MCF 10A (cell line): ENCODE measurements around the gene ZNF555. TPM values are rescaled to one million over a fixed set of nuclear protein-coding genes. Genes with fewer than 3 reads are reported as not detected.

Source experiments
- BruUV-seq: library from RNA; stranded (reverse); fragments of 400-500 nt; replicated peaks from 2 replicates; lab custom pipeline; 2021; lab: Mats Ljungman, UMichigan
- CTCF ChIA-PET: fragments of 300-600 bp; sonication (Branson Sonifier 250); formaldehyde crosslinking; extraction: SDS; loops from one replicate; lab custom pipeline; 2021; ENCODE audit warnings: antibody characterized with exemption, inconsistent platforms; lab: Yijun Ruan, JAX
- POLR2A ChIA-PET: fragments of 300-600, 350-650 bp; sonication (Branson Sonifier 250); formaldehyde crosslinking; extraction: SDS; loops from one replicate; lab custom pipeline; 2020; ENCODE audit warnings: antibody characterized with exemption, inconsistent platforms; lab: Yijun Ruan, JAX
- DNase-seq: peaks from one replicate; pipeline ENCODE4 v3.0.0-alpha.2; 2018; ENCODE audit not compliant: unreplicated experiment
- H3K27ac Mint-ChIP-seq: one replicate; pipeline ENCODE4 v1.8.0; 2022; ENCODE audit warnings: mild to moderate bottlenecking, low read depth, mixed read lengths; ENCODE audit not compliant: unreplicated experiment
- H3K27me3 Mint-ChIP-seq: one replicate; pipeline ENCODE4 v1.8.0; 2022; ENCODE audit warnings: mixed read lengths; ENCODE audit not compliant: insufficient read depth, unreplicated experiment
- H3K36me3 Mint-ChIP-seq: one replicate; pipeline ENCODE4 v1.8.0; 2022; ENCODE audit warnings: mild to moderate bottlenecking, moderate library complexity, mixed read lengths; ENCODE audit not compliant: insufficient read depth, unreplicated experiment
- H3K4me1 Mint-ChIP-seq: one replicate; pipeline ENCODE4 v1.8.0; 2022; ENCODE audit warnings: mixed read lengths; ENCODE audit not compliant: insufficient read depth, unreplicated experiment
- H3K4me3 Mint-ChIP-seq: one replicate; pipeline ENCODE4 v1.8.0; 2022; ENCODE audit warnings: mild to moderate bottlenecking, moderate library complexity, mixed read lengths; ENCODE audit not compliant: unreplicated experiment
- H3K9me3 Mint-ChIP-seq: one replicate; pipeline ENCODE4 v1.8.0; 2022; ENCODE audit warnings: mixed read lengths; ENCODE audit not compliant: unreplicated experiment
- CTCF ChIP-seq: fragments of 200-600 bp; IDR thresholded peaks from one replicate; pipeline ENCODE4 v1.8.0; 2022; ENCODE audit warnings: antibody characterized with exemption, mild to moderate bottlenecking; ENCODE audit not compliant: unreplicated experiment
- intact Hi-C: fragments of 100-400 bp; cut with micrococcal nuclease; formaldehyde crosslinking; loops from 2 replicates; pipeline ENCODE4 v1.14.1; 2022
- total RNA-seq: library from RNA; stranded (reverse); gene quantifications from 2 replicates; pipeline ENCODE4 v1.2.3, GENCODE V29; 2022

ZNF555 gene
- total RNA-seq, 1 experiment from 2014 or later = 4.9 TPM

- H3K4me3 Mint-ChIP-seq = no peak overlapping the region
- H3K27ac Mint-ChIP-seq = no peak overlapping the region
- intact Hi-C loops = no loop called here
- POLR2A ChIA-PET = no interaction called here
- no peaks in the 10 kb centered on the region for H3K27me3 Mint-ChIP-seq
- H3K4me1 Mint-ChIP-seq = peaks cover 4% of the 10 kb centered on the region
- no peak for TF ChIP-seq CTCF
- no peak for DNase-seq
- no peaks in the 10 kb centered on the region for H3K9me3 Mint-ChIP-seq
- TSS peak; percentile 50 for BruUV-seq
- CTCF ChIA-PET = interaction anchor here (0.6 kb wide), 1 partner anchor 170 kb away, joined by 3 read pairs; no protein-coding TSS in a partner anchor
- H3K36me3 Mint-ChIP-seq = peaks cover 9% of the 10 kb centered on the region
These were observed 27.8 kb upstream of the ZNF555 start for GRCh38 chr19:2813235-2814160.

GRCh38 chr19:2814426-2814825 is 26.8 kb upstream of the ZNF555 start:
- H3K4me1 Mint-ChIP-seq = peaks cover 4% of the 10 kb centered on the region
- H3K27me3 Mint-ChIP-seq = no peaks in the 10 kb centered on the region
- CTCF ChIA-PET = no interaction called here

GRCh38 chr19:2815191-2815614 is 26.1 kb upstream of the ZNF555 start:
- no peak for DNase-seq
- ChIA-PET POLR2A (no interaction called here), CTCF (interaction anchor here (0.7 kb wide), 1 partner anchor 1720 kb away, joined by 3 read pairs; the partner anchor contains the start of gene PLIN5)
- Mint-ChIP-seq H3K9me3 (no peaks in the 10 kb centered on the region), H3K36me3 (peaks cover 11% of the 10 kb centered on the region), H3K27ac (no peak overlapping the region), H3K4me1 (peaks cover 4% of the 10 kb centered on the region), H3K27me3 (no peaks in the 10 kb centered on the region), H3K4me3 (no peak overlapping the region)
- TF ChIP-seq CTCF = no peak
- intact Hi-C loops = no loop called here
- no TSS peak for BruUV-seq

More at GRCh38 chr19:2814426-2814825, 26.8 kb upstream of the ZNF555 start:
- BruUV-seq = no TSS peak
- TF ChIP-seq CTCF = no peak
- Mint-ChIP-seq H3K4me3 (no peak overlapping the region), H3K9me3 (no peaks in the 10 kb centered on the region), H3K36me3 (peaks cover 11% of the 10 kb centered on the region), H3K27ac (no peak overlapping the region)
- POLR2A ChIA-PET = no interaction called here
- intact Hi-C loops = no loop called here
- no peak for DNase-seq

- intact Hi-C loops = no loop called here
- H3K27ac Mint-ChIP-seq = no peak overlapping the region
- H3K9me3 Mint-ChIP-seq = no peaks in the 10 kb centered on the region
- no peaks in the 10 kb centered on the region for H3K27me3 Mint-ChIP-seq
- H3K4me3 Mint-ChIP-seq = no peak overlapping the region
- BruUV-seq = no TSS peak
- DNase-seq = no peak
- no peak for TF ChIP-seq CTCF
- POLR2A ChIA-PET = no interaction called here
- H3K4me1 Mint-ChIP-seq = peaks cover 4% of the 10 kb centered on the region
- H3K36me3 Mint-ChIP-seq = peaks cover 11% of the 10 kb centered on the region
- CTCF ChIA-PET = interaction anchor here (0.7 kb wide), 1 partner anchor 114 kb away, joined by 3 read pairs; no protein-coding TSS in a partner anchor
These were observed 25.4 kb upstream of the ZNF555 start for GRCh38 chr19:2815923-2816322.
